ENCODE results near the gene BTRC.

- TF ChIP-seq CTCF (IDR thresholded peaks at IDR 0.05) (no peak), POLR2A (IDR thresholded peaks at IDR 0.05) (no peak)
These were observed 49.2 kb downstream of the BTRC start for GRCh38 chr10:101403161-101403560.

Data from body of pancreas (tissue), 4 donors.